ENCODE measurements around the gene TMEM129. TPM values are rescaled to one million over a fixed set of nuclear protein-coding genes. Genes with fewer than 3 reads are reported as not detected.

TMEM129 gene
- total RNA-seq, 3 donors from 2014 or later, result 43.7 to 57.0 (median 55.6) TPM

- no peak for TF ChIP-seq CTCF (IDR thresholded peaks at IDR 0.05)
- peaks cover 8% of the 10 kb centered on the region for H3K9me3 ChIP-seq
- intact Hi-C loops (cut with DNase I, micrococcal nuclease), result no loop called here
- H3K4me1 ChIP-seq (ENCODE audit: low read depth), result no peaks in the 10 kb centered on the region
- H3K36me3 ChIP-seq (ENCODE audit: low read depth), result no peaks in the 10 kb centered on the region
- DNase-seq (no peak), ATAC-seq (no peak)
- H3K4me3 ChIP-seq, result no peak overlapping the region
Measured at GRCh38 chr4:1735215-1735614, 14.1 kb upstream of the TMEM129 start.

GRCh38 chr4:1732911-1733310 is 11.8 kb upstream of the TMEM129 start:
- no peaks in the 10 kb centered on the region for H3K36me3 ChIP-seq (ENCODE audit: low read depth)
- H3K9me3 ChIP-seq, result peaks cover 2% of the 10 kb centered on the region
- H3K4me1 ChIP-seq (ENCODE audit: low read depth), result no peaks in the 10 kb centered on the region
- ATAC-seq (no peak), DNase-seq (no peak)
- TF ChIP-seq CTCF (IDR thresholded peaks at IDR 0.05), result no peak
- no peak overlapping the region for H3K4me3 ChIP-seq
- intact Hi-C loops (cut with DNase I, micrococcal nuclease), result no loop called here

- Histone ChIP-seq H3K9me3 (no peaks in the 10 kb centered on the region), H3K4me3 (no peak overlapping the region), H3K36me3 (ENCODE audit: low read depth) (no peaks in the 10 kb centered on the region), H3K4me1 (ENCODE audit: low read depth) (no peaks in the 10 kb centered on the region)
- no peak for TF ChIP-seq CTCF (IDR thresholded peaks at IDR 0.05)
- ATAC-seq (no peak), DNase-seq (peak in 1 of 3 donors; percentile 24)
- intact Hi-C loops (cut with DNase I, micrococcal nuclease), result no loop called here
Measured at GRCh38 chr4:1731180-1731579, 10.1 kb upstream of the TMEM129 start.

- H3K36me3 ChIP-seq (ENCODE audit: low read depth), result no peaks in the 10 kb centered on the region
- intact Hi-C loops (cut with DNase I, micrococcal nuclease), result no loop called here
- TF ChIP-seq CTCF (IDR thresholded peaks at IDR 0.05), result no peak
- no peaks in the 10 kb centered on the region for H3K4me1 ChIP-seq (ENCODE audit: low read depth)
- peak in 1 of 3 donors; percentile 38 for DNase-seq
- H3K9me3 ChIP-seq, result no peaks in the 10 kb centered on the region
- H3K4me3 ChIP-seq, result no peak overlapping the region
- ATAC-seq, result no peak
Measured at GRCh38 chr4:1730532-1731135, 9.5 kb upstream of the TMEM129 start.

GRCh38 chr4:1728061-1728980 is 7.2 kb upstream of the TMEM129 start:
- Histone ChIP-seq H3K36me3 (ENCODE audit: low read depth) (no peaks in the 10 kb centered on the region), H3K9me3 (no peaks in the 10 kb centered on the region), H3K4me1 (ENCODE audit: low read depth) (no peaks in the 10 kb centered on the region), H3K4me3 (no peak overlapping the region)
- intact Hi-C loops (cut with DNase I, micrococcal nuclease), result no loop called here
- ATAC-seq (no peak), DNase-seq (peak in 1 of 3 donors; percentile 48)
- TF ChIP-seq CTCF (IDR thresholded peaks at IDR 0.05), result no peak
